Measurements from ENCODE around the gene LACTBL1. TPM values are rescaled to one million over a fixed set of nuclear protein-coding genes. Genes with fewer than 3 reads are reported as not detected.

LACTBL1 gene
- total RNA-seq, 1 experiment from 2014 or later = not detected

- CTCF ChIA-PET = interaction anchor here (0.7 to 3.3 kb wide), 11 partner anchors 13 to 295 kb away, joined by 3 to 28 read pairs (median 6); no protein-coding TSS in a partner anchor
- BruUV-seq (replicated peaks) = no TSS peak
- H3K4me1 Mint-ChIP-seq (ENCODE audit: insufficient read depth, unreplicated experiment) = peaks cover 4% of the 10 kb centered on the region
- no peak for TF ChIP-seq CTCF (IDR thresholded peaks at IDR 0.05; ENCODE audit: unreplicated experiment)
- intact Hi-C loops (cut with micrococcal nuclease) = no loop called here
- H3K27ac Mint-ChIP-seq (ENCODE audit: low read depth, unreplicated experiment) = no peak overlapping the region
- H3K9me3 Mint-ChIP-seq (ENCODE audit: unreplicated experiment) = no peaks in the 10 kb centered on the region
- H3K27me3 Mint-ChIP-seq (ENCODE audit: insufficient read depth, unreplicated experiment) = peaks cover 4% of the 10 kb centered on the region
- no peak overlapping the region for H3K4me3 Mint-ChIP-seq (ENCODE audit: unreplicated experiment)
- no peak for DNase-seq (ENCODE audit: unreplicated experiment)
- no peaks in the 10 kb centered on the region for H3K36me3 Mint-ChIP-seq (ENCODE audit: insufficient read depth, unreplicated experiment)
- POLR2A ChIA-PET = no interaction called here
These were observed 9.5 kb downstream of the LACTBL1 start for GRCh38 chr1:22963044-22963677.

DNA sequence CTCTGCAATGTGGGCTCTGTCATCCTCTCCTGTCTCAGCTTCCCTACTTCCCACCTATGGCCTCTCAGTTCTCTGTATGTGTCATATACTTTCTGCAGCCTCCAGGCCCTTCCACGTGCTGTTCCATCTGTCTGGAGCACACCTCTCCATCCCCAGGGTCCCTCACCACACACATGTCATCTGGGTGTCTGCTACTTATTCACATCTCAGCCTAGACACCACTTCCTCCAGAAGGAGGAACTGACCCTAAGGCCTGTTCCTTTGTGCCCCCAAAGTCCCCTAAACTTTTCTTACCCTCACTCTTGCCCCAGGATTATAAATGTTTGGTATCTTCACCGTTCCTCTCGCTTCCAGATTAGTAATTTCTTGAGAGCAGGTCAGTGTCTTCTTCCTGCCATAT is 10.1 kb downstream of the LACTBL1 start:
- POLR2A ChIA-PET = no interaction called here
- H3K4me3 Mint-ChIP-seq (ENCODE audit: unreplicated experiment) = no peak overlapping the region
- BruUV-seq (replicated peaks) = no TSS peak
- no peaks in the 10 kb centered on the region for H3K4me1 Mint-ChIP-seq (ENCODE audit: insufficient read depth, unreplicated experiment)
- no peak overlapping the region for H3K27ac Mint-ChIP-seq (ENCODE audit: low read depth, unreplicated experiment)
- no peaks in the 10 kb centered on the region for H3K27me3 Mint-ChIP-seq (ENCODE audit: insufficient read depth, unreplicated experiment)
- no peaks in the 10 kb centered on the region for H3K36me3 Mint-ChIP-seq (ENCODE audit: insufficient read depth, unreplicated experiment)
- no peak for DNase-seq (ENCODE audit: unreplicated experiment)
- H3K9me3 Mint-ChIP-seq (ENCODE audit: unreplicated experiment) = no peaks in the 10 kb centered on the region
- intact Hi-C loops (cut with micrococcal nuclease) = no loop called here
- TF ChIP-seq CTCF (IDR thresholded peaks at IDR 0.05; ENCODE audit: unreplicated experiment) = no peak
- CTCF ChIA-PET = interaction anchor here (0.6 to 3.3 kb wide), 4 partner anchors 77 to 382 kb away, joined by 4 to 28 read pairs (median 5); no protein-coding TSS in a partner anchor

GRCh38 chr1:22959545-22960360 is 12.9 kb downstream of the LACTBL1 start:
- no peaks in the 10 kb centered on the region for H3K36me3 Mint-ChIP-seq (ENCODE audit: insufficient read depth, unreplicated experiment)
- H3K9me3 Mint-ChIP-seq (ENCODE audit: unreplicated experiment) = no peaks in the 10 kb centered on the region
- H3K4me1 Mint-ChIP-seq (ENCODE audit: insufficient read depth, unreplicated experiment) = no peaks in the 10 kb centered on the region
- no peak overlapping the region for H3K27ac Mint-ChIP-seq (ENCODE audit: low read depth, unreplicated experiment)
- intact Hi-C loops (cut with micrococcal nuclease) = no loop called here
- H3K4me3 Mint-ChIP-seq (ENCODE audit: unreplicated experiment) = no peak overlapping the region
- DNase-seq (ENCODE audit: unreplicated experiment) = no peak
- TF ChIP-seq CTCF (IDR thresholded peaks at IDR 0.05; ENCODE audit: unreplicated experiment) = no peak
- no peaks in the 10 kb centered on the region for H3K27me3 Mint-ChIP-seq (ENCODE audit: insufficient read depth, unreplicated experiment)
- ChIA-PET POLR2A (no interaction called here), CTCF (interaction anchor here (0.6 kb wide), 2 partner anchors 157 to 254 kb away, joined by 3 read pairs; no protein-coding TSS in a partner anchor)
- no TSS peak for BruUV-seq (replicated peaks)

DNA sequence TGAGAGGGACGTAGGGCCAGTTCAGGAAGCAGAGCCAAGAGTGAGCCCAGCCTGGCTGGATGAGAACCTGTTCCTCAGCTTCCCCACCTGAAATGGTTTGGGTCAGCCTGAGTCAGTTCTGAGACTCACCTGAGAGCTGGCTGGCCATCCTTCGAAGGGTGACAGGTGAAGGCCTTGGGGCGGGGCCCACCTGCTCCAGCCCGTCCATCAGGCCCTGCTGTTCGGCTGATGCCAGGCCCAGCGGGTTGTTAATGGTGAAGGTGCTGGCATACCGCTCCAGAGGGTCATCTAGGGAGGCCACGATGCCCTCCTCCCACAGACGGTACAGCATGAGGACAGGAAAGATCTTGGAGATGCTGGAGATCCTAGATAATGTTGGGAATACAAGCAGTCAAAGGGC is 14.1 kb downstream of the LACTBL1 start:
- no peaks in the 10 kb centered on the region for H3K4me1 Mint-ChIP-seq (ENCODE audit: insufficient read depth, unreplicated experiment)
- H3K27ac Mint-ChIP-seq (ENCODE audit: low read depth, unreplicated experiment) = no peak overlapping the region
- no peak for DNase-seq (ENCODE audit: unreplicated experiment)
- H3K27me3 Mint-ChIP-seq (ENCODE audit: insufficient read depth, unreplicated experiment) = no peaks in the 10 kb centered on the region
- no peak overlapping the region for H3K4me3 Mint-ChIP-seq (ENCODE audit: unreplicated experiment)
- POLR2A ChIA-PET = no interaction called here
- TF ChIP-seq CTCF (IDR thresholded peaks at IDR 0.05; ENCODE audit: unreplicated experiment) = no peak
- intact Hi-C loops (cut with micrococcal nuclease) = no loop called here
- H3K36me3 Mint-ChIP-seq (ENCODE audit: insufficient read depth, unreplicated experiment) = no peaks in the 10 kb centered on the region
- BruUV-seq (replicated peaks) = no TSS peak
- H3K9me3 Mint-ChIP-seq (ENCODE audit: unreplicated experiment) = no peaks in the 10 kb centered on the region
- CTCF ChIA-PET = interaction anchor here (0.9 kb wide), 1 partner anchor 28 kb away, joined by 4 read pairs; no protein-coding TSS in a partner anchor
